Right atrium auricular region (tissue), 2 donors: Measurements from ENCODE around the gene PRIMA1. TPM values are rescaled to one million over a fixed set of nuclear protein-coding genes. Genes with fewer than 3 reads are reported as not detected.

ENCODE experiments used
- DNase-seq: peaks from one replicate; pipeline ENCODE4 v3.0.0-alpha.2; 2019; ENCODE audit warnings: low spot score
- H3K27ac ChIP-seq, 2 donors: fragments of 200-600 bp; sonication (generic); 1 replicate in 1 of 2; 2 replicates in 1 of 2; pipeline ENCODE4 v1.5.1; 2016 to 2019
- H3K27me3 ChIP-seq, 2 donors: fragments of 200-600 bp; sonication (generic); one replicate each; pipeline versions ENCODE4 v1.5.1 to v1.6.0; 2017 to 2019
- H3K36me3 ChIP-seq: fragments of 200-600 bp; sonication (generic); one replicate; pipeline ENCODE4 v1.5.1; 2016
- H3K4me1 ChIP-seq, 2 donors: fragments of 200-600 bp; sonication (generic); one replicate each; pipeline versions ENCODE4 v1.5.1 to v1.6.0; 2017 to 2019
- H3K4me3 ChIP-seq, 2 donors: fragments of 200-600 bp; sonication (generic); 1 replicate in 1 of 2; 2 replicates in 1 of 2; pipeline ENCODE4 v1.5.1; 2017 to 2019; ENCODE audit warnings: mild to moderate bottlenecking in 1 of 2, moderate library complexity in 1 of 2
- H3K9me3 ChIP-seq, 2 donors: fragments of 200-600 bp; sonication (generic); one replicate each; pipeline ENCODE4 v1.5.1; 2019
- CTCF ChIP-seq, 2 donors: fragments of 200-600 bp; sonication (generic); IDR thresholded peaks; one replicate each; pipeline ENCODE4 v1.5.1; 2019; ENCODE audit warnings: antibody characterized with exemption in 2 of 2
- total RNA-seq, 2 donors: library from RNA; depleted of rRNA; stranded (reverse); fragments of >200 nt; gene quantifications; one replicate each; pipeline ENCODE4 v1.1.0, GENCODE V29; 2016

PRIMA1 gene
- total RNA-seq, 2 donors from 2014 or later: 2.2 to 4.1 TPM

- Histone ChIP-seq H3K27ac (peak overlapping the region in 1 of 2 donors; percentile 84), H3K9me3 (no peaks in the 10 kb centered on the region), H3K36me3 (no peaks in the 10 kb centered on the region), H3K4me3 (no peak overlapping the region), H3K4me1 (peaks cover 0 to 23% of the 10 kb centered on the region in 2 donors), H3K27me3 (no peaks in the 10 kb centered on the region)
- DNase-seq: no peak
- TF ChIP-seq CTCF (IDR thresholded peaks at IDR 0.05): no peak
These were observed 46.6 kb downstream of the PRIMA1 start for GRCh38 chr14:93741556-93742230.

GRCh38 chr14:93737634-93738033 lies 50.7 kb downstream of the PRIMA1 start:
- TF ChIP-seq CTCF (IDR thresholded peaks at IDR 0.05): no peak
- no peak for DNase-seq
- Histone ChIP-seq H3K27ac (no peak overlapping the region), H3K27me3 (no peaks in the 10 kb centered on the region), H3K4me3 (no peak overlapping the region), H3K36me3 (no peaks in the 10 kb centered on the region), H3K9me3 (no peaks in the 10 kb centered on the region), H3K4me1 (peaks cover 0 to 6% of the 10 kb centered on the region in 2 donors)

- Histone ChIP-seq H3K4me3 (no peak overlapping the region), H3K36me3 (no peaks in the 10 kb centered on the region), H3K9me3 (no peaks in the 10 kb centered on the region), H3K27ac (no peak overlapping the region), H3K4me1 (no peaks in the 10 kb centered on the region), H3K27me3 (no peaks in the 10 kb centered on the region)
- DNase-seq: no peak
- TF ChIP-seq CTCF (IDR thresholded peaks at IDR 0.05): peak in 1 of 2 donors; percentile 47
These were observed 51.8 kb downstream of the PRIMA1 start for GRCh38 chr14:93736378-93737014.

- H3K27ac ChIP-seq: no peak overlapping the region
- no peaks in the 10 kb centered on the region for H3K36me3 ChIP-seq
- H3K9me3 ChIP-seq: no peaks in the 10 kb centered on the region
- no peaks in the 10 kb centered on the region for H3K4me1 ChIP-seq
- no peak overlapping the region for H3K4me3 ChIP-seq
- no peak for DNase-seq
- H3K27me3 ChIP-seq: no peaks in the 10 kb centered on the region
- TF ChIP-seq CTCF (IDR thresholded peaks at IDR 0.05): no peak
These were observed 53.1 kb downstream of the PRIMA1 start for GRCh38 chr14:93735206-93735605.

- TF ChIP-seq CTCF (IDR thresholded peaks at IDR 0.05): no peak
- DNase-seq: no peak
- Histone ChIP-seq H3K4me1 (no peaks in the 10 kb centered on the region), H3K9me3 (no peaks in the 10 kb centered on the region), H3K36me3 (no peaks in the 10 kb centered on the region), H3K4me3 (no peak overlapping the region), H3K27ac (no peak overlapping the region), H3K27me3 (no peaks in the 10 kb centered on the region)
These were observed 54.0 kb downstream of the PRIMA1 start for GRCh38 chr14:93734086-93734822.
